Endodermal cell (in vitro differentiated cells): ENCODE data around the gene CRABP2. TPM values are rescaled to one million over a fixed set of nuclear protein-coding genes. Genes with fewer than 3 reads are reported as not detected.
A peak's percentile ranks its signal among the peaks of the same experiment; 100 is the strongest.

ENCODE experiments used
- DNase-seq: peaks from one replicate; pipeline ENCODE4 v3.0.0-alpha.2; 2017
- H3K27ac ChIP-seq: 2 replicates; pipeline ENCODE4 v1.5.1; 2013; ENCODE audit warnings: mild to moderate bottlenecking, low read depth, low read length, moderate library complexity
- H3K27me3 ChIP-seq: 2 replicates; pipeline ENCODE4 v1.6.1; 2013; ENCODE audit warnings: mild to moderate bottlenecking, low read length, moderate library complexity; ENCODE audit not compliant: insufficient read depth, control insufficient read depth, poor library complexity, severe bottlenecking
- H3K36me3 ChIP-seq: 2 replicates; pipeline ENCODE4 v1.7.0; 2013; ENCODE audit warnings: mild to moderate bottlenecking, low read length, moderate library complexity; ENCODE audit not compliant: control insufficient read depth, insufficient read depth
- H3K4me1 ChIP-seq: one replicate; pipeline ENCODE4 v1.7.0; 2013; ENCODE audit warnings: low read length; ENCODE audit not compliant: control insufficient read depth, insufficient read depth
- H3K4me3 ChIP-seq: 2 replicates; pipeline ENCODE4 v1.5.1; 2013; ENCODE audit warnings: mild to moderate bottlenecking, low read length, moderate library complexity
- H3K9ac ChIP-seq: 2 replicates; pipeline ENCODE4 v1.6.1; 2013; ENCODE audit warnings: mild to moderate bottlenecking, low read length, moderate library complexity; ENCODE audit not compliant: poor library complexity, severe bottlenecking; ENCODE audit errors: extremely low read depth
- H3K9me3 ChIP-seq: 2 replicates; pipeline ENCODE4 v1.6.1; 2013; ENCODE audit warnings: mild to moderate bottlenecking, low read length, moderate library complexity; ENCODE audit not compliant: control insufficient read depth
- H3K27ac Mint-ChIP-seq: 2 replicates; pipeline ENCODE4 v1.8.0; 2020; ENCODE audit warnings: mixed read lengths
- H3K27me3 Mint-ChIP-seq: 2 replicates; pipeline ENCODE4 v1.8.0; 2021; ENCODE audit warnings: mild to moderate bottlenecking, mixed read lengths; ENCODE audit not compliant: insufficient read depth
- H3K36me3 Mint-ChIP-seq: 2 replicates; pipeline ENCODE4 v1.8.0; 2020; ENCODE audit warnings: low read depth, mixed read lengths
- H3K4me1 Mint-ChIP-seq: 2 replicates; pipeline ENCODE4 v1.8.0; 2020; ENCODE audit warnings: mixed read lengths
- H3K4me3 Mint-ChIP-seq: 2 replicates; pipeline ENCODE4 v1.8.0; 2020; ENCODE audit warnings: mild to moderate bottlenecking, moderate library complexity, mixed read lengths
- H3K9me3 Mint-ChIP-seq: 2 replicates; pipeline ENCODE4 v1.8.0; 2020; ENCODE audit warnings: mild to moderate bottlenecking, mixed read lengths
- WGBS, 2 experiments: methylation state at CpG; one replicate each; pipeline versions ENCODE4 v1.1.5 to v1.1.7; 2013; ENCODE audit warnings: missing lambda C conversion rate in 2 of 2, mixed read lengths in 1 of 2; ENCODE audit not compliant: insufficient coverage in 1 of 2, insufficient read length in 1 of 2; 5-methylcytosine and 5-hydroxymethylcytosine counted together
- total RNA-seq, 2 donors: library from RNA; stranded (reverse); fragmentation: NEBNext Ultra II Directional in 1 of 2; extraction: Animal tissue kit (Norgen Biotek cat#: 25700) in 1 of 2; gene quantifications; 2 replicates in 1 of 2; 3 replicates in 1 of 2; pipeline ENCODE4 v1.2.1, GENCODE V29; 2021
- TF ChIP-seq, protein P1 (sequence below): fragments of 200-600 bp; sonication (generic); conservative IDR thresholded peaks from 2 replicates; pipeline ENCODE4 v1.5.0; 2021; ENCODE audit warnings: antibody characterized with exemption, mild to moderate bottlenecking

The CRABP2 gene
- total RNA-seq, 2 donors from 2014 or later: 243 to 780 TPM

DNA sequence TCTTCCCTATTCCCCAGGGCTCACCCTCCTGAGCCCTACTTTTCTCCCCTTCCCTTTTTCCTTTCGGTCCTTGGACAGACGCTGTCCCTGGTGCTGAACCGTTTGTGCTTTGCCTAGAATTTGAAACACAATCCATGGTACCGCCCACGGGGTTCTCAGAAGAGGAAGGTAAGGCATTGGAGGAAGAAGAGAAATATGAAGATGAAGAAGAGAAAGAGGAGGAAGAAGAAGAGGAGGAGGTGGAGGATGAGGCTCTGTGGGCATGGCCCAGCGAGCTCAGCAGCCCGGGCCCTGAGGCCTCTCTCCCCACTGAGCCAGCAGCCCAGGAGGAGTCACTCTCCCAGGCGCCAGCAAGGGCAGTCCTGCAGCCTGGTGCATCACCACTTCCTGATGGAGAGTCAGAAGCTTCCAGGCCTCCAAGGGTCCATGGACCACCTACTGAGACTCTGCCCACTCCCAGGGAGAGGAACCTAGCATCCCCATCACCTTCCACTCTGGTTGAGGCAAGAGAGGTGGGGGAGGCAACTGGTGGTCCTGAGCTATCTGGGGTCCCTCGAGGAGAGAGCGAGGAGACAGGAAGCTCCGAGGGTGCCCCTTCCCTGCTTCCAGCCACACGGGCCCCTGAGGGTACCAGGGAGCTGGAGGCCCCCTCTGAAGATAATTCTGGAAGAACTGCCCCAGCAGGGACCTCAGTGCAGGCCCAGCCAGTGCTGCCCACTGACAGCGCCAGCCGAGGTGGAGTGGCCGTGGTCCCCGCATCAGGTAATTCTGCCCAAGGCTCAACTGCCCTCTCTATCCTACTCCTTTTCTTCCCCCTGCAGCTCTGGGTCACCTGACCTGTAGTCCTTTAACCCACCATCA is 53.0 kb downstream of the CRABP2 start:
- no peak overlapping the region for H3K4me3 Mint-ChIP-seq
- TF ChIP-seq, protein P1, sequence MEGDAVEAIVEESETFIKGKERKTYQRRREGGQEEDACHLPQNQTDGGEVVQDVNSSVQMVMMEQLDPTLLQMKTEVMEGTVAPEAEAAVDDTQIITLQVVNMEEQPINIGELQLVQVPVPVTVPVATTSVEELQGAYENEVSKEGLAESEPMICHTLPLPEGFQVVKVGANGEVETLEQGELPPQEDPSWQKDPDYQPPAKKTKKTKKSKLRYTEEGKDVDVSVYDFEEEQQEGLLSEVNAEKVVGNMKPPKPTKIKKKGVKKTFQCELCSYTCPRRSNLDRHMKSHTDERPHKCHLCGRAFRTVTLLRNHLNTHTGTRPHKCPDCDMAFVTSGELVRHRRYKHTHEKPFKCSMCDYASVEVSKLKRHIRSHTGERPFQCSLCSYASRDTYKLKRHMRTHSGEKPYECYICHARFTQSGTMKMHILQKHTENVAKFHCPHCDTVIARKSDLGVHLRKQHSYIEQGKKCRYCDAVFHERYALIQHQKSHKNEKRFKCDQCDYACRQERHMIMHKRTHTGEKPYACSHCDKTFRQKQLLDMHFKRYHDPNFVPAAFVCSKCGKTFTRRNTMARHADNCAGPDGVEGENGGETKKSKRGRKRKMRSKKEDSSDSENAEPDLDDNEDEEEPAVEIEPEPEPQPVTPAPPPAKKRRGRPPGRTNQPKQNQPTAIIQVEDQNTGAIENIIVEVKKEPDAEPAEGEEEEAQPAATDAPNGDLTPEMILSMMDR: no peak

More for the DNA sequence above, 53.0 kb downstream of the CRABP2 start:
- H3K36me3 Mint-ChIP-seq: no peaks in the 10 kb centered on the region
- Histone ChIP-seq H3K4me1 (no peaks in the 10 kb centered on the region), H3K27ac (no peak overlapping the region), H3K4me3 (no peak overlapping the region), H3K36me3 (no peaks in the 10 kb centered on the region), H3K27me3 (peaks cover 95% of the 10 kb centered on the region), H3K9ac (no peak overlapping the region), H3K9me3 (no peaks in the 10 kb centered on the region)
- no peaks in the 10 kb centered on the region for H3K9me3 Mint-ChIP-seq
- peaks cover 100% of the 10 kb centered on the region for H3K27me3 Mint-ChIP-seq
- H3K4me1 Mint-ChIP-seq: peaks cover 15% of the 10 kb centered on the region
- no peak overlapping the region for H3K27ac Mint-ChIP-seq
- DNase-seq: peak; percentile 92
- 53 to 56% methylated on average over 13 to 16 of the region's 16 CpGs for WGBS, 2 experiments

Other genes with a start within 250 kb of the CRABP2 start
- gene MEF2D, start 204.8 kb downstream of the CRABP2 start, total RNA-seq: 10 to 100 TPM; 10.5 to 12.8 TPM
- gene IQGAP3, start 133.0 kb downstream of the CRABP2 start, total RNA-seq: 10 to 100 TPM; 28.6 to 36.9 TPM
- not detected for gene TTC24, start 125.9 kb downstream of the CRABP2 start, total RNA-seq
- gene NAXE, start 113.8 kb downstream of the CRABP2 start, total RNA-seq: 100 to 1,000 TPM in 1 of 2 donors, 10 to 100 TPM in 1; 96.0 to 129 TPM
- 10 to 100 TPM; 23.0 to 34.4 TPM for gene GPATCH4, start 104.1 kb downstream of the CRABP2 start, total RNA-seq
- gene HAPLN2, start 86.2 kb downstream of the CRABP2 start, total RNA-seq: 1 to 10 TPM in 1 of 2 donors, under 1 TPM in 1; 0.42 to 2.8 TPM
- gene BCAN, start 63.5 kb downstream of the CRABP2 start, total RNA-seq: under 1 TPM in 1 of 2 donors, not detected in 1; 0.31 TPM
- gene NES, start 28.2 kb downstream of the CRABP2 start, total RNA-seq: 100 to 1,000 TPM in 1 of 2 donors, 10 to 100 TPM in 1; 65.8 to 103 TPM
- gene METTL25B, start 22.9 kb upstream of the CRABP2 start, total RNA-seq: 10 to 100 TPM; 25.9 to 35.5 TPM
- gene ISG20L2, start 23.2 kb upstream of the CRABP2 start, total RNA-seq: 10 to 100 TPM; 37.2 to 39.9 TPM
- gene MRPL24, start 35.5 kb upstream of the CRABP2 start, total RNA-seq: 10 to 100 TPM; 32.2 to 35.5 TPM
- gene HDGF, start 46.1 kb upstream of the CRABP2 start, total RNA-seq: 100 to 1,000 TPM; 493 to 495 TPM
- 100 to 1,000 TPM; 108 to 111 TPM for gene PRCC, start 62.0 kb upstream of the CRABP2 start, total RNA-seq
- gene SH2D2A, start 111.3 kb upstream of the CRABP2 start, total RNA-seq: 1 to 10 TPM; 2.4 to 7.7 TPM
- under 1 TPM; 0.07 to 0.09 TPM for gene INSRR, start 153.5 kb upstream of the CRABP2 start, total RNA-seq
- under 1 TPM; 0.44 to 0.82 TPM for gene NTRK1, start 155.3 kb upstream of the CRABP2 start, total RNA-seq
- under 1 TPM; 0.29 to 0.53 TPM for gene PEAR1, start 188.1 kb upstream of the CRABP2 start, total RNA-seq
- not detected for gene LRRC71, start 215.0 kb upstream of the CRABP2 start, total RNA-seq